Calu3 (cell line): Measurements from ENCODE around the gene ARHGAP29. TPM values are rescaled to one million over a fixed set of nuclear protein-coding genes. Genes with fewer than 3 reads are reported as not detected.

Experiments used
- BruUV-seq: library from RNA; stranded (reverse); fragments of 400-500 nt; replicated peaks from 2 replicates; lab custom pipeline; 2021; lab: Mats Ljungman, UMichigan
- CTCF ChIA-PET: fragments of 300-600 bp; sonication (Branson Sonifier 250); formaldehyde crosslinking; loops from one replicate; lab custom pipeline; 2022; ENCODE audit warnings: antibody characterized with exemption; lab: Charles Lee
- DNase-seq: peaks from one replicate; pipeline ENCODE4 v3.0.0; 2022
- H3K27ac Mint-ChIP-seq: one replicate; pipeline ENCODE4 v1.8.0; 2022; ENCODE audit warnings: mixed read lengths; ENCODE audit not compliant: unreplicated experiment
- H3K27me3 Mint-ChIP-seq: one replicate; pipeline ENCODE4 v1.8.0; 2022; ENCODE audit warnings: mixed read lengths; ENCODE audit not compliant: unreplicated experiment
- H3K36me3 Mint-ChIP-seq: one replicate; pipeline ENCODE4 v1.8.0; 2022; ENCODE audit warnings: mild to moderate bottlenecking, moderate library complexity, mixed read lengths; ENCODE audit not compliant: insufficient read depth, unreplicated experiment
- H3K4me1 Mint-ChIP-seq: one replicate; pipeline ENCODE4 v1.8.0; 2022; ENCODE audit warnings: mild to moderate bottlenecking, low read depth, mixed read lengths; ENCODE audit not compliant: unreplicated experiment
- H3K4me3 Mint-ChIP-seq: one replicate; pipeline ENCODE4 v1.8.0; 2022; ENCODE audit warnings: mild to moderate bottlenecking, low read depth, moderate library complexity, mixed read lengths; ENCODE audit not compliant: unreplicated experiment
- H3K9me3 Mint-ChIP-seq: one replicate; pipeline ENCODE4 v1.8.0; 2022; ENCODE audit warnings: low read depth, mixed read lengths; ENCODE audit not compliant: unreplicated experiment
- CTCF ChIP-seq: fragments of 200-600 bp; IDR thresholded peaks from one replicate; pipeline ENCODE4 v1.8.0; 2022; ENCODE audit warnings: antibody characterized with exemption; ENCODE audit not compliant: unreplicated experiment
- intact Hi-C: fragments of 100-400 bp; cut with micrococcal nuclease; formaldehyde crosslinking; loops from one replicate; pipeline ENCODE4 v1.10.0; 2022; ENCODE audit not compliant: unreplicated experiment
- total RNA-seq: library from RNA; stranded (reverse); gene quantifications from 2 replicates; pipeline ENCODE4 v1.2.3, GENCODE V29; 2022

The ARHGAP29 gene
- total RNA-seq, 1 experiment from 2014 or later: 57.9 TPM

DNA sequence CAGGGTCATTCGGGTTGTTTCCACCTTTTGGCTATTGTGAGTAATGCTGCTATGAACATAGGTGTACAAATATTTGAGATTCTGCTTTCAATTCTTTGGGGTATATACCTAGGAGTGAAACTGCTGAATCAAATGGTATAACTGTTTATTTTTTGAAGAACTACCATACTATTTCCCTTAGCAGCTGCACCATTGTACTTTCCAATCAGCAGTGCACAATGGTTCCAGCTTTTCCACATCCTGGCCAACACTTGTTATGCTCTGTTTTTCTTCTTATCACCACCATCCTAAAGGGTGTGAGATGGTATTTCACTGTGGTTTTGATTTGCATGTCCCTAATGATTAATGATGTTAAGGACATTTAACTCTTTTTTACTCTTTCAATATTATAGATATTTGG lies 112.8 kb downstream of the ARHGAP29 start:
- CTCF ChIA-PET: no interaction called here
- Mint-ChIP-seq H3K27ac (no peak overlapping the region), H3K4me1 (peaks cover 6% of the 10 kb centered on the region)

GRCh38 chr1:94122201-94122970 lies 115.0 kb downstream of the ARHGAP29 start:
- no peak for DNase-seq
- Mint-ChIP-seq H3K9me3 (no peaks in the 10 kb centered on the region), H3K4me1 (peaks cover 15% of the 10 kb centered on the region), H3K36me3 (peaks cover 5% of the 10 kb centered on the region), H3K27me3 (peaks cover 8% of the 10 kb centered on the region), H3K27ac (no peak overlapping the region), H3K4me3 (no peak overlapping the region)
- CTCF ChIA-PET: interaction anchor here (0.6 kb wide), 1 partner anchor 343 kb away, joined by 3 read pairs; no protein-coding TSS in a partner anchor
- intact Hi-C loops: no loop called here
- no TSS peak for BruUV-seq
- no peak for TF ChIP-seq CTCF

More for the DNA sequence above, 112.8 kb downstream of the ARHGAP29 start:
- BruUV-seq: no TSS peak
- Mint-ChIP-seq H3K27me3 (peaks cover 8% of the 10 kb centered on the region), H3K9me3 (no peaks in the 10 kb centered on the region), H3K4me3 (no peak overlapping the region), H3K36me3 (peaks cover 5% of the 10 kb centered on the region)
- no peak for TF ChIP-seq CTCF
- intact Hi-C loops: no loop called here
- DNase-seq: no peak

Other genes starting within 250 kb of the ARHGAP29 start
- gene ABCA4, start 116.4 kb downstream of the ARHGAP29 start, total RNA-seq: 0.31 and 0.37 TPM in 2 replicates
- 51.0 and 59.3 TPM in 2 replicates for gene ABCD3, start 180.8 kb upstream of the ARHGAP29 start, total RNA-seq